HG03354 (cell line): Measurements from ENCODE around the gene SCGB1D4.

Experiments
- ATAC-seq: cut with Tn5 transposase; IDR thresholded peaks from one replicate; pipeline ENCODE4 v1.9.1; 2021; ENCODE audit warnings: mild to moderate bottlenecking; ENCODE audit not compliant: unreplicated experiment, poor library complexity, severe bottlenecking

SCGB1D4 gene

GRCh38 chr11:62295504-62295903 is 3.4 kb downstream of the SCGB1D4 start:
- no peak for ATAC-seq

- ATAC-seq, result no peak
Measured at GRCh38 chr11:62280452-62280851, 18.4 kb downstream of the SCGB1D4 start.

DNA sequence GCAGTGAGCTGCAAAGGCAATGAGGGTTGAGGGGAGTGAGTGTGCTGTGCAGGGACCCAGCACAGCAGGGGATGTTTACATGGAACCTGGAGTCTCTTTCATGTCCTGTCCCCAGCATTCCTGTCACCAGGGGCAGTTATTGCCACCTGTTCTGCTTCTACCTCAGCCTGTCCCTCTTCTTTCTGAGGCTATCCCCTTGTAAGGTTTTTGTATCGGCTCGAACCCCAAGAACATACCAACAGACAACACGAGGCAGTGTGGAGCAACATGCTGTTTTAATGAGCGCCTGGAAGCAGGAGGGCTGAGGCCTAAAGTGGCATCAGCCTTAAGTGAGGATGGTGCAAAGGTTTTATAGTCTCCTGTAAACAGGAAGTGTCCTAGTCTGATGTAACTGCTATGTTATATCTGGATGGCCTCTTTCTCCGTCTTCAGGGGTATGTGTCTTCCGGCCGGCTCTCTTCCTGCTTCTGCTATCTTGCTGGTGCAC is 25.0 kb downstream of the SCGB1D4 start:
- no peak for ATAC-seq

DNA sequence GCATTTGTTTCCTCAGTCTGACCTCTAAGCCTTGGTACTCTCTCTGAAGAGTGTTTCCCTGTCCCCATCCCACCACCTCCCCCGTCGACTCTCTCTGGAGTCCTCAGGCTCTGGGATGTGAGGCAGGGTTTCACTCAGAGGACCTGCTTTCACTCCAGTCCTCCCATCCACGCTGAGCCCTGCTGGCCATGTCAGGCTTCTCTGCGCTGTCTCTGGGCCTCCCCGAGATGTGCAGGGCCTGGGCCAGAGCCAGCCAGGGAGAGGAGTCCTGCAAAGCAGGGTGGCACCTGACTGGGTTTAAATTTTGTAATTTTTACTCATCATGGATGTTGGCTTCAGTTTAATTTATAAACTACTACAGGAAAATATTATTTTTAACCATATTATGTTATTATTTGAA is 25.6 kb downstream of the SCGB1D4 start:
- no peak for ATAC-seq

- no peak for ATAC-seq
Measured at GRCh38 chr11:62269654-62270278, 29.1 kb downstream of the SCGB1D4 start, which contains the start of gene SCGB2A2. Gene SCGB2A2 (plus strand): TSS chr11:62270158. CDS start chr11:62270217, 59 bp downstream.

GRCh38 chr11:62267576-62267975 is 31.3 kb downstream of the SCGB1D4 start:
- ATAC-seq, result no peak

- ATAC-seq, result no peak
Measured at GRCh38 chr11:62267050-62267449, 31.8 kb downstream of the SCGB1D4 start.

GRCh38 chr11:62266558-62266957 is 32.3 kb downstream of the SCGB1D4 start:
- no peak for ATAC-seq

DNA sequence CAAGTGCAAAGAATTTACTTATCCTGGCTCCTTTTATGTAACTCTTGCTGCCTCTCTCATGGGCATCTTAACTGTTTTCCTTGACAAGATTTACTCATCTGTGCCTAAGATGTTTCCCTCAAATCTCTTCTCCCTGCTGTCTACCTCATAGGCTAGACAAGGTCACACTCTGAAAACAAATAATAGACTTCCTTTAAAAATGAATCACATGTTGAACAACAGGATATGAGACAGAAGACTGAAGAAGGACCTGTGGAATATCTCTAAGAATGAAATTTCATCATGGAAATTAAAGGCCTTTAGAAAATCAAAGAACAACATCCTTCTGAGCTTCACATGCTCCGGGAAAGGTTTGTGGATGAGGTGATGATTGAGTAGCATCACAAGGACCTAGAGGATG is 34.9 kb downstream of the SCGB1D4 start:
- no peak for ATAC-seq

GRCh38 chr11:62260261-62260953 is 38.5 kb downstream of the SCGB1D4 start:
- no peak for ATAC-seq

- no peak for ATAC-seq
Measured at GRCh38 chr11:62256281-62256680, 42.6 kb downstream of the SCGB1D4 start.

- ATAC-seq, result no peak
Measured at GRCh38 chr11:62253999-62254542, 44.8 kb downstream of the SCGB1D4 start.

GRCh38 chr11:62251698-62252097 is 47.2 kb downstream of the SCGB1D4 start:
- no peak for ATAC-seq
